Gastroesophageal sphincter (tissue), 4 donors: ENCODE data around the gene PREX1. TPM values are rescaled to one million over a fixed set of nuclear protein-coding genes. Genes with fewer than 3 reads are reported as not detected.

Experiments
- ATAC-seq: fragments of 150-250 bp; one replicate; pipeline ENCODE4 v1.9.1; 2016; ENCODE audit warnings: mild to moderate bottlenecking, moderate library complexity
- H3K27ac ChIP-seq, 4 donors: fragments of 200-600 bp; sonication (generic) in 3 of 4; 1 replicate in 3 of 4; 2 replicates in 1 of 4; pipeline ENCODE4 v1.5.1; 2016 to 2019
- H3K27me3 ChIP-seq: fragments of 200-600 bp; sonication (generic); one replicate; pipeline ENCODE4 v1.5.1; 2019
- H3K36me3 ChIP-seq, 2 donors: fragments of 200-600 bp; sonication (generic); one replicate each; pipeline ENCODE4 v1.5.1; 2019; ENCODE audit warnings: control low read depth in 1 of 2
- H3K4me1 ChIP-seq, 3 donors: fragments of 200-600 bp; sonication (generic); 1 replicate in 2 of 3; 2 replicates in 1 of 3; pipeline ENCODE4 v1.5.1; 2016 to 2019; ENCODE audit warnings: control low read depth in 2 of 3
- H3K4me3 ChIP-seq, 2 donors: fragments of 200-600 bp; sonication (generic); one replicate each; pipeline ENCODE4 v1.5.1; 2019; ENCODE audit warnings: mild to moderate bottlenecking in 1 of 2, moderate library complexity in 1 of 2
- H3K9me3 ChIP-seq, 3 donors: fragments of 200-600 bp; sonication (generic); one replicate each; pipeline ENCODE4 v1.5.1; 2017 to 2019; ENCODE audit warnings: control low read depth in 2 of 3
- CTCF ChIP-seq, 4 experiments: fragments of 200-600 bp in 2 of 4; fragments of 450-650 bp in 2 of 4; sonication (generic) in 1 of 4; IDR thresholded peaks; one replicate each; pipeline ENCODE4 v1.5.1; 2017 to 2019; ENCODE audit warnings: antibody characterized with exemption in 4 of 4, mild to moderate bottlenecking in 2 of 4, moderate library complexity in 2 of 4
- EP300 ChIP-seq: sonication (generic); formaldehyde crosslinking; IDR thresholded peaks from one replicate; pipeline ENCODE4 v1.6.1; 2017; ENCODE audit warnings: antibody characterized with exemption, mild to moderate bottlenecking
- POLR2A ChIP-seq, 2 donors: fragments of 450-650 bp; IDR thresholded peaks; one replicate each; pipeline ENCODE4 v1.6.1; 2017; ENCODE audit warnings: antibody characterized with exemption in 2 of 2, mild to moderate bottlenecking in 2 of 2, moderate library complexity in 1 of 2
- POLR2AphosphoS5 ChIP-seq: sonication (generic); formaldehyde crosslinking; IDR thresholded peaks from one replicate; pipeline ENCODE4 v1.6.1; 2017; ENCODE audit warnings: antibody characterized with exemption
- WGBS, 2 donors: methylation state at CpG; one replicate each; pipeline ENCODE4 v1.1.5; 2018; ENCODE audit warnings: low coverage in 1 of 2; 5-methylcytosine and 5-hydroxymethylcytosine counted together
- total RNA-seq, 4 donors: library from RNA; depleted of rRNA; stranded (reverse); fragments of >200 nt; gene quantifications; one replicate each; pipeline ENCODE4 v1.1.0, GENCODE V29; 2016

PREX1 gene
- total RNA-seq, 4 donors from 2014 or later = 16.3 to 35.7 (median 20.0) TPM

DNA sequence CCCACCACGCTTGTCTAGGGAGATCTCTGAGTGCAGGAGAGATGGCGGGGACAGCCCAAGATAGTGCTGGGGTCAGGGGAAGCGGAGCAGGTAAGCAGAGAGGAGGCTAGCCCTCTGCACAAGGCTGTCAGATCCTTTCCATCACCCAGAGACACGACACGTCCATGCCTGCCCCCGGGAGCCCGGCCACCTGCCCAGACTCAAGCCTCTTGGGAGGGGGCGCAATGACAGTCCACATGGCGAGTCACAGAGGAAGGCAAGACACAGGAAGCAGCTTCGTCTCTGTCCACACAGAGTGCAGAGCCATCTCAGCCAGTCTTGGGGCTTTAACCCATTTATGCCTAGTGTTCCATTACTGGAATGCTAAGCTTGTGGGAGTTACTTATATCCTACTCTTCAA, 78.4 kb downstream of the PREX1 start:
- no peaks in the 10 kb centered on the region for H3K9me3 ChIP-seq
- no peak overlapping the region for H3K4me3 ChIP-seq
- H3K27me3 ChIP-seq = peaks cover 5% of the 10 kb centered on the region
- no peak overlapping the region for H3K27ac ChIP-seq
- peaks cover 0 to 4% of the 10 kb centered on the region in 2 donors for H3K36me3 ChIP-seq
- peaks cover 0 to 22% (median 0%) of the 10 kb centered on the region in 3 donors for H3K4me1 ChIP-seq
- ATAC-seq = no peak
- TF ChIP-seq CTCF (IDR thresholded peaks at IDR 0.05) = no peak
- no peak for TF ChIP-seq EP300
- TF ChIP-seq POLR2A (IDR thresholded peaks at IDR 0.05) = no peak
- TF ChIP-seq POLR2AphosphoS5 = no peak
- WGBS, 2 donors = 48 to 75% methylated on average over 3 to 5 of the region's 10 CpGs

- Histone ChIP-seq H3K36me3 (peaks cover 0 to 12% of the 10 kb centered on the region in 2 donors), H3K9me3 (no peaks in the 10 kb centered on the region), H3K27me3 (peaks cover 5% of the 10 kb centered on the region), H3K4me1 (peaks cover 0 to 22% (median 0%) of the 10 kb centered on the region in 3 donors), H3K27ac (no peak overlapping the region), H3K4me3 (no peak overlapping the region)
- no peak for TF ChIP-seq POLR2AphosphoS5
- TF ChIP-seq CTCF (IDR thresholded peaks at IDR 0.05) = no peak
- WGBS, 2 donors = 94% methylated on average over 5 of the region's 8 CpGs; no CpG with 5 or more reads in 1 of the 2 donors
- ATAC-seq = no peak
These were observed 79.2 kb downstream of the PREX1 start for GRCh38 chr20:48748556-48748955.

DNA sequence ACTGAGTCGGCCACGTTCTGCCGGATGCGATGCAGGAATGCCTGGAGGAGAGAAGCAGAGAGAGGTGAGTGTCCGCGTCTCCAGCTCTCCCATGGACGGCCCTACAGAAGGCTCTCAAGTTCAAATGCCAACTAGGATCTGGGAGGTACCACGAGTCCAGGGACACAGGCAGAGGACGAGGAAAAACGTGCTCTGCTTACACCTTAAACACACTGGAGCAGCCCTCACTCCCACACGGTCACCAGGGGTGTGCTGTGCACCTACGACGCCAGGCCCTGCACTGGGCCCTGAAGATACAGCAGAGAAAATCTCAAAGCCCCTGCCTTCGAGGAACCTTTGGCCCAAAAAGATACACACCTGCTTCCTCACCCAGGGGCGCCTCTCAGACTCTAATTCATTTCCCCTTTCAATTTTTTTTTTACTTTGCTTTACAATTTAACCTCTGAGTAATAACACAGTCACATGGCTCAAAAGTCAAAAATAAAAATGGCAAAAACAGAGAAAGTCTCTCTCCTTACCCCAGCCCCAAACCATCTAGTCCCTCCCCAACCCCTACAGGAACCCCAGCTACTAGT, 79.9 kb downstream of the PREX1 start:
- 56 to 100% methylated on average over 1 to 5 of the region's 15 CpGs for WGBS, 2 donors
- Histone ChIP-seq H3K4me3 (no peak overlapping the region), H3K4me1 (peaks cover 0 to 22% (median 0%) of the 10 kb centered on the region in 3 donors), H3K36me3 (peaks cover 0 to 12% of the 10 kb centered on the region in 2 donors), H3K9me3 (no peaks in the 10 kb centered on the region), H3K27ac (peak overlapping the region in 2 of 4 donors; percentile 38 to 44), H3K27me3 (peaks cover 5% of the 10 kb centered on the region)
- TF ChIP-seq POLR2A (IDR thresholded peaks at IDR 0.05) (no peak), POLR2AphosphoS5 (no peak), EP300 (no peak), CTCF (IDR thresholded peaks at IDR 0.05) (no peak)
- no peak for ATAC-seq

- Histone ChIP-seq H3K4me1 (peaks cover 0 to 6% (median 0%) of the 10 kb centered on the region in 3 donors), H3K9me3 (no peaks in the 10 kb centered on the region), H3K27me3 (peaks cover 5% of the 10 kb centered on the region), H3K36me3 (peaks cover 0 to 25% of the 10 kb centered on the region in 2 donors), H3K27ac (no peak overlapping the region), H3K4me3 (no peak overlapping the region)
- TF ChIP-seq CTCF (IDR thresholded peaks at IDR 0.05) = no peak
- TF ChIP-seq POLR2AphosphoS5 = no peak
- no peak for TF ChIP-seq EP300
- no peak for TF ChIP-seq POLR2A (IDR thresholded peaks at IDR 0.05)
- ATAC-seq = no peak
- WGBS, 2 donors = 63 to 77% methylated on average over 6 of the region's 6 CpGs
These were observed 82.5 kb downstream of the PREX1 start for GRCh38 chr20:48745330-48745729.

DNA sequence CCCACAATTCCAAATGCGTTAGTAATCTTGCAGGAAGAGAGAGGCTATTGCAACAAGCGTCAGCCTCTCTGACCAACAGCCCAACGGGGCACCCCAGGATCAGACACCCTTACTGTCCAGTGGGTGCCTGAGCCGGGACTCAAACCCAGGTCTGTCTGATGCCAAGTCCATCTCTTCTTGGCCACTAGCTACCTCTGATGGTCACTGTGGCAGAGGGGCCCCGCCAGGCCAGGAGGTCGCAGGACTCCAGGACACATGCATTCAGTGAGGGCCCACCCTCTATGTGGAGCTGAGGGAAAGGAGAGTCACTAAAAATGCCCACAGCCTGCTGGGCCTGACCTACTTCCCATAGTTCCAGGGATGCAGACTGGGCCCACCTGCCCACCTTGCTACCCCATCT, 83.3 kb downstream of the PREX1 start:
- no peak for ATAC-seq
- H3K27ac ChIP-seq = no peak overlapping the region
- no peak for TF ChIP-seq POLR2AphosphoS5
- no peak for TF ChIP-seq EP300
- TF ChIP-seq POLR2A (IDR thresholded peaks at IDR 0.05) = no peak
- TF ChIP-seq CTCF (IDR thresholded peaks at IDR 0.05) = no peak

More for the DNA sequence above, 83.3 kb downstream of the PREX1 start:
- peaks cover 0 to 6% (median 0%) of the 10 kb centered on the region in 3 donors for H3K4me1 ChIP-seq
- H3K27me3 ChIP-seq = peaks cover 5% of the 10 kb centered on the region
- 93% methylated on average over 3 of the region's 6 CpGs; no CpG with 5 or more reads in 1 of the 2 donors for WGBS, 2 donors
- no peaks in the 10 kb centered on the region for H3K9me3 ChIP-seq
- peaks cover 0 to 25% of the 10 kb centered on the region in 2 donors for H3K36me3 ChIP-seq
- H3K4me3 ChIP-seq = no peak overlapping the region
